Retinal pigment epithelial cell (primary cell): ENCODE measurements around the gene THBS3.
"Not testable (repeated sequence)": the region's sequence is repeated elsewhere in the genome, so short reads cannot be mapped to it uniquely, and the experiment has no call there.

Experiments used
- DNase-seq: peaks from one replicate; pipeline ENCODE4 v3.0.0-alpha.2; 2010; ENCODE audit warnings: low read depth
- H3K4me3 ChIP-seq: 2 replicates; pipeline ENCODE4 v1.5.1; 2011; ENCODE audit warnings: mild to moderate bottlenecking, low read length, control low read depth, moderate library complexity
- CTCF ChIP-seq: conservative IDR thresholded peaks from 2 replicates; pipeline ENCODE4 v1.5.1; 2011; ENCODE audit warnings: low read depth, low read length, control low read depth, inconsistent platforms

The THBS3 gene

DNA sequence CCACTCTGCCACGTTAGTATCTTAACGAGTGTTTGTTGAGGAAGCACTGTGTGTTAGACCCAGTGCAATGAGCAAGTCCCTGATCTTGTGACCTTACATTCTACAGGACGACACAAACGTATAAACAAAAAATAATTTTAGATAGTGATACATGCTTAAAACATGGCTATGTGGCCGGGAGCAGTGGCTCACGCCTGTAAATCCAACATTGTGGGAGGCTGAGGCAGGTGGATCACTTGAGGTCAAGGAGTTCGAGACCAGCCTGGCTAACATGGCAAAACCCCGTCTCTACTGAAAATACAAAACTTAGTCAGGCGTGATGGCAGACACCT lies 20.4 kb upstream of the THBS3 start:
- no peak for DNase-seq
- peak overlapping the region; percentile 41 for H3K4me3 ChIP-seq
- no peak for TF ChIP-seq CTCF

DNA sequence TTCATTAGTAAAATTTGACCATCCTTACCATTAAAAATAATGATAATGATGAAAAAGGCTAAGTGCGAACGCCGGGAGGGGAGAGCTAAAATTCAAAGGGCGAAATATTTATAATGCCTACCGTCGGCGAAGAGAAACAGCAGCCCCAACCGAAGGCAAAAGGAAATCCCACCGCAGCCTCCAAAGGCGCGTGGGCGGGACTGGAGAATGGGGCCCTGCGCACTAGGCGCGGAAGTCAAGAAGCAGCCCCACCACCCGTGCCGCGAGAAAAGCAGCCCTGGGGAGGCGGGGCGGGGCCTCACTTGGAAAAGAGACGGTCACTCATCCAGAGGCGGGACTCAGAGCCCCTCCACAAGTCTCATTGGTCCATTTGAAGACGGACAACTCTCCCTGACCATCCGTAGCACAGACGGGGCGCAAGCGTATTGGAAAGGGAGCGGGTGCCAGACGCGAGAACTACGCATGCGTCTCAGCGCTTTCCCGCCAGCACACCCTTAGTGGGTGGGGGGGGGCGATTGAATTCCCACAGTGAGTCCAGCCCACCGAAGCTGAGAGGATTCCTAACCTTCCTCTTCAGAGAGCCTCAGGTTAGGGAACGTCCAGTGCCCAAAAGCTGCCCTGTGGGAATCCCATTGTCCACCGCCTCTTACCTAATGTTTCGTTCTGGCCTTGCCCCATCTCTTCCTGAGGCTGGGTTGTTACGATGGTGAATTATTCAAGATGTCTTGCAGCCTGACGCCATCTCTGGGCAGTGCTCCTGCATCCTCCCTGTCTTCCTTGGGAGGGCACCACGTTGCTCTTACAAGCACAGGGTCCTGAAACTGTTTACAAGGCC lies 19.8 kb upstream of the THBS3 start:
- DNase-seq, result peak; percentile 95
- peak overlapping the region; percentile 75 for H3K4me3 ChIP-seq
- no peak for TF ChIP-seq CTCF

DNA sequence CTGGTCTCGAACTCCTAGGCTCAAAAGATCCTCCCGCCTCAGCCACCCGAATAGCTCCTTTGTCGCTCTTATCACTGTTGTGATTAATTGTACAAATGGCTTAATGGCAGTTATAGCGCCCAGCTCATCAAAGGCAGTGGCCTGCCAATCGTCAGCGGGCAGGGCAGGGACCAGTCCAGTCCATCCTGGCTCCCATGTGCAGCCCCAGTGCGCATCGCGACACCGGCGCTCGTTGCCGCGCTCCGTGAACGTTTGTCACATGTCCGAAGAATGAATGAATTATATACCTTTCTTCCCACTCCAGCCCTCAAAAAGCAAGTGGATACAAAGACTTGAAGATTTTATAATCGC lies 19.2 kb upstream of the THBS3 start:
- TF ChIP-seq CTCF, result no peak
- DNase-seq, result no peak
- H3K4me3 ChIP-seq, result peak overlapping the region; percentile 75

GRCh38 chr1:155226188-155226909 lies 18.7 kb upstream of the THBS3 start:
- peak; percentile 61 for DNase-seq
- TF ChIP-seq CTCF, result peak; percentile 72
- H3K4me3 ChIP-seq, result peak overlapping the region; percentile 75

GRCh38 chr1:155225404-155225759 lies 17.7 kb upstream of the THBS3 start:
- DNase-seq, H3K4me3 ChIP-seq: not testable (repeated sequence)

GRCh38 chr1:155223047-155223446 lies 15.3 kb upstream of the THBS3 start:
- no peak overlapping the region for H3K4me3 ChIP-seq
- DNase-seq, result no peak
- no peak for TF ChIP-seq CTCF

DNA sequence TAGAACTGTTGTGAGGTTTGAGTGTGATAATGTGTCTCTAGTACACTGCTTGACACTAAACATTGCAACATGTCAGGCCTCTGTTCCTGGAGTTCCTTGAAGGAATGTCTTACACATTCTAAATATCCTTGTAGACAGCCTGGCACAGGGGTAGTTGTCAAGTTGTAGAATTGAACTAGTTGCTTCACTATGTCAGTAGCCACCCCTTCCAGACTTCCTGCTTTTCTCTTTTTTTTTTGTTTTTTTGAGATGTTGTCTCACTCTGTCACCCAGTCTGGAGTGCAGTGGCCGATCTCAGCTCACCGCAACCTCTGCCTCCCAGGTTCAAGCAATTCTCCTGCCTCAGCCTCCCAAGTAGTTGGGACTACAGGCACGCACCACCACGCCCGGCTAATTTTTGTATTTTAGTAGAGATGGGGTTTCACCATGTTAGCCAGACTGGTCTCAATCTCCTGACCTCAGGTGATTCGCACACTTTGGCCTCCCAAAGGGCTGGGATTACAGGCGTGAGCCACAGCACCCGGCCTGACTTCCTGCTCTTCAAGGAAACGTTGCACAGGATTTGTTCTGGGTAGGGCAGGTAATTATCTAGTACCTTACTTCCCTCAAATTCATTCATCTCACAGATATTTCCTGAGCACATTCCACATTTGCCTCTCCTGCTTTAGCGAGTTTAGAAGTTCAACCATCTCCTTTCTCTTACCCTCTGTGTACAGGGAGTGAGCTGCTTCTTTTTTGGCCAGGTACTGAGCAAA lies 12.7 kb upstream of the THBS3 start:
- not testable (repeated sequence) for DNase-seq, H3K4me3 ChIP-seq

DNA sequence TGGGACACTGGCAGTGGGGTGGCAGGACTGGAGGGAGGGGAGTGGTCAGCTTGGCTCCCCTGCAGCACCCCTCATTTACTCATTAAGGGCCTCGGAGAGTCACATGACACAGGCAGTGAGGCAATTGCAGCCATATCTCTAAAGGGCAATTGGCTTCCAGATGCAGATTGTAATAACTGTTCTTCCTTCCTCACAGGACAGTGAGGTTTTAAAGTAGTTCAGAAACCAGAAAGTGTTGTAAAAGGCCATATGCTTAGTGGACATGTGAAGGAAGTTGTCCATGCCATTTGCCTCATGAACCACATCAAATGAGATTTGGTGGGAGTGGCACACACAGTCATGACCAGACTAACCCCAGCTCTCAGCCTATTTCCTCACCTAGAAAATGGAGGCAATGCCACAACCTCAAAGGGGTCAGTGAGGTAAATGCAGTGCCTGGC lies 11.9 kb upstream of the THBS3 start:
- no peak for TF ChIP-seq CTCF
- DNase-seq, result no peak
- no peak overlapping the region for H3K4me3 ChIP-seq
